Calu3 (cell line): ENCODE data around the gene C1QTNF6. TPM values are rescaled to one million over a fixed set of nuclear protein-coding genes. Genes with fewer than 3 reads are reported as not detected.

ENCODE experiments used
- BruUV-seq: library from RNA; stranded (reverse); fragments of 400-500 nt; replicated peaks from 2 replicates; lab custom pipeline; 2021; lab: Mats Ljungman, UMichigan
- CTCF ChIA-PET: fragments of 300-600 bp; sonication (Branson Sonifier 250); formaldehyde crosslinking; loops from one replicate; lab custom pipeline; 2022; ENCODE audit warnings: antibody characterized with exemption; lab: Charles Lee
- DNase-seq: peaks from one replicate; pipeline ENCODE4 v3.0.0; 2022
- H3K27ac Mint-ChIP-seq: one replicate; pipeline ENCODE4 v1.8.0; 2022; ENCODE audit warnings: mixed read lengths; ENCODE audit not compliant: unreplicated experiment
- H3K27me3 Mint-ChIP-seq: one replicate; pipeline ENCODE4 v1.8.0; 2022; ENCODE audit warnings: mixed read lengths; ENCODE audit not compliant: unreplicated experiment
- H3K36me3 Mint-ChIP-seq: one replicate; pipeline ENCODE4 v1.8.0; 2022; ENCODE audit warnings: mild to moderate bottlenecking, moderate library complexity, mixed read lengths; ENCODE audit not compliant: insufficient read depth, unreplicated experiment
- H3K4me1 Mint-ChIP-seq: one replicate; pipeline ENCODE4 v1.8.0; 2022; ENCODE audit warnings: mild to moderate bottlenecking, low read depth, mixed read lengths; ENCODE audit not compliant: unreplicated experiment
- H3K4me3 Mint-ChIP-seq: one replicate; pipeline ENCODE4 v1.8.0; 2022; ENCODE audit warnings: mild to moderate bottlenecking, low read depth, moderate library complexity, mixed read lengths; ENCODE audit not compliant: unreplicated experiment
- H3K9me3 Mint-ChIP-seq: one replicate; pipeline ENCODE4 v1.8.0; 2022; ENCODE audit warnings: low read depth, mixed read lengths; ENCODE audit not compliant: unreplicated experiment
- CTCF ChIP-seq: fragments of 200-600 bp; IDR thresholded peaks from one replicate; pipeline ENCODE4 v1.8.0; 2022; ENCODE audit warnings: antibody characterized with exemption; ENCODE audit not compliant: unreplicated experiment
- intact Hi-C: fragments of 100-400 bp; cut with micrococcal nuclease; formaldehyde crosslinking; loops from one replicate; pipeline ENCODE4 v1.10.0; 2022; ENCODE audit not compliant: unreplicated experiment
- total RNA-seq: library from RNA; stranded (reverse); gene quantifications from 2 replicates; pipeline ENCODE4 v1.2.3, GENCODE V29; 2022

The C1QTNF6 gene
- total RNA-seq, 1 experiment from 2014 or later, result 6.2 TPM

GRCh38 chr22:37224757-37225420 is 36.8 kb upstream of the C1QTNF6 start:
- no peak overlapping the region for H3K4me3 Mint-ChIP-seq
- peaks cover 18% of the 10 kb centered on the region for H3K4me1 Mint-ChIP-seq
- H3K27ac Mint-ChIP-seq, result no peak overlapping the region
- TF ChIP-seq CTCF, result no peak
- H3K9me3 Mint-ChIP-seq, result no peaks in the 10 kb centered on the region
- no peak for DNase-seq
- intact Hi-C loops, result no loop called here
- BruUV-seq, result no TSS peak
- H3K36me3 Mint-ChIP-seq, result peaks cover 9% of the 10 kb centered on the region
- peaks cover 16% of the 10 kb centered on the region for H3K27me3 Mint-ChIP-seq
- CTCF ChIA-PET, result interaction anchor here (1.3 to 1.7 kb wide), 2 partner anchors 25 to 36 kb away, joined by 4 to 5 read pairs; no protein-coding TSS in a partner anchor

GRCh38 chr22:37223965-37224551 is 36.0 kb upstream of the C1QTNF6 start:
- peaks cover 4% of the 10 kb centered on the region for H3K36me3 Mint-ChIP-seq
- peaks cover 11% of the 10 kb centered on the region for H3K4me1 Mint-ChIP-seq
- CTCF ChIA-PET, result no interaction called here
- intact Hi-C loops, result no loop called here
- TF ChIP-seq CTCF, result no peak
- H3K27ac Mint-ChIP-seq, result no peak overlapping the region
- H3K9me3 Mint-ChIP-seq, result no peaks in the 10 kb centered on the region
- DNase-seq, result no peak
- BruUV-seq, result no TSS peak
- no peak overlapping the region for H3K4me3 Mint-ChIP-seq
- peaks cover 25% of the 10 kb centered on the region for H3K27me3 Mint-ChIP-seq

DNA sequence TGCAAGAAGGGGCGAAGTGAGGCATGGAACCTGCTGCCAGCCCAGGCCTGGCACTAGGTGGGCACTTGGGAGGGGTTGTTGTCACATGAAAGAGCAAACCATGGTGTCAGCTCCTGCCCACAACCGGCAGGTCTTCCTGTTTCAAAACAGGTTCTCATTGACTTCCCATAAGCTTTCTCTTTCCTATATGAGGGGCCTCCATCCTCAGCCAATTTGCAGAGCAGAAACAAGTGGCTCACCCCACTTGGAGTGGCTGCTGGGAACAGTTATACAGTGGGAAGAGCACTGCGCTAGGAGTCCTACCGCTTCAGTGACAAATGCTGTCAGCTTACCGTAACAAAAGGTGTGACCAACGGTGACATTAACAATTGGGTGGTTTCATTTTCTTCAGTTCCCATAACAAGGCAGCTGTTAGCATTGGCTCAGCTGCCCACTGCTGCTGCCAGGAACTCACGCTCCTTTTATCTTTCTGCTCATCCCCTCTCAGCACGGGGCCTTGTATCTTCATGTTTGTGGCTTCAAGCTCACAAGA is 34.5 kb upstream of the C1QTNF6 start:
- no peaks in the 10 kb centered on the region for H3K36me3 Mint-ChIP-seq
- TF ChIP-seq CTCF, result no peak
- H3K4me1 Mint-ChIP-seq, result peaks cover 5% of the 10 kb centered on the region
- no peak overlapping the region for H3K27ac Mint-ChIP-seq
- H3K27me3 Mint-ChIP-seq, result peaks cover 40% of the 10 kb centered on the region
- DNase-seq, result no peak
- H3K4me3 Mint-ChIP-seq, result no peak overlapping the region
- CTCF ChIA-PET, result interaction anchor here (0.6 to 0.7 kb wide), 2 partner anchors 83 to 99 kb away, joined by 5 read pairs; no protein-coding TSS in a partner anchor
- no peaks in the 10 kb centered on the region for H3K9me3 Mint-ChIP-seq
- intact Hi-C loops, result no loop called here
- BruUV-seq, result no TSS peak

- Mint-ChIP-seq H3K27ac (no peak overlapping the region), H3K27me3 (peaks cover 48% of the 10 kb centered on the region), H3K4me1 (peaks cover 5% of the 10 kb centered on the region), H3K36me3 (no peaks in the 10 kb centered on the region), H3K4me3 (no peak overlapping the region), H3K9me3 (no peaks in the 10 kb centered on the region)
- CTCF ChIA-PET, result interaction anchor here (0.6 kb wide), 1 partner anchor 98 kb away, joined by 5 read pairs; no protein-coding TSS in a partner anchor
- intact Hi-C loops, result no loop called here
- BruUV-seq, result no TSS peak
- no peak for TF ChIP-seq CTCF
- DNase-seq, result no peak
Measured at GRCh38 chr22:37221424-37222333, 33.6 kb upstream of the C1QTNF6 start.
